GM21360 (cell line): ENCODE results near the gene ABL1.

ENCODE experiments used
- ATAC-seq: cut with Tn5 transposase; IDR thresholded peaks from one replicate; pipeline ENCODE4 v1.9.1; 2021; ENCODE audit warnings: mild to moderate bottlenecking, moderate library complexity; ENCODE audit not compliant: unreplicated experiment

Gene ABL1

DNA sequence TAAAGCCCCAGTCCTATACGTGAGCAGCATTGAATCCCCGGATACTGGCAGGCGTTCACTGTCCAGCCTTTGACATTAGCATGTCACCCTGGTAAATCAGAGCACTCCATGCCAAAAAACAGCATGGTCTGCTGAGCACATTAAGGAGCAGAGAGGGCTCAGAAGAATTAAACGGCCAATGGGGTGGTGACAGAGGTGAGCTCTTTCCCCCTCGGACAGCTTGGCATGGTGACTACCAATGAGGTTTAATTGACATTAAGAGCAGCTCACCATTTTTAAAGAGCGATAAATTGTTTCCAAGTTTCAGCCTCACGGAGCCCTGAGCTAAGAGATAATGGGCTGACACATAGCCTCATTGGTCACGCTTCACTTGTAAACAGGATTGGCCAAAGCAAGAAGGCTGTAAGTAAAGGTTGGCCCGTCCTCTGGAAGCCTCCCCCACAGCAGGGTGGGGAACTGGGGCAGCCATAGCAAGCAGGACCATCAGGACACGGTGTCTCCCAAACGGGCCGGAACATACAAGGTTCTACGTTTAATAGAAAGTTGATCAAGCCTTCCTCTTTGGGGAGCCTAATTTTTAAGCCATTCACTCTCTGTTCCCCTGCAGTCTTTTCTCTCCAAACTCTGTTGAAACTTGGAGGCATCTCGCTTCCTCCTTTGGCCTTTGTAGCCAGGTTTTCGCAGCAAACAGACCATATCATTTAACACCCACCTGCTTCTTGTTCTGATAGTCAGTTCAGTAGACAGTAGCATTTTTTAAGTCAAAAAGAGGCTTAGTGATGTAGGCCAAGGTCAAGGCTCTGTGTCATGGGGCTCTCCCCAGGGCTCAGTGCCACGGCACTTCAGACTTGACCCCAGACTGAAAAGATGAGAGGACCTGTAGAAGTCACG is 35.7 kb downstream of the ABL1 start:
- ATAC-seq: peak; percentile 89

DNA sequence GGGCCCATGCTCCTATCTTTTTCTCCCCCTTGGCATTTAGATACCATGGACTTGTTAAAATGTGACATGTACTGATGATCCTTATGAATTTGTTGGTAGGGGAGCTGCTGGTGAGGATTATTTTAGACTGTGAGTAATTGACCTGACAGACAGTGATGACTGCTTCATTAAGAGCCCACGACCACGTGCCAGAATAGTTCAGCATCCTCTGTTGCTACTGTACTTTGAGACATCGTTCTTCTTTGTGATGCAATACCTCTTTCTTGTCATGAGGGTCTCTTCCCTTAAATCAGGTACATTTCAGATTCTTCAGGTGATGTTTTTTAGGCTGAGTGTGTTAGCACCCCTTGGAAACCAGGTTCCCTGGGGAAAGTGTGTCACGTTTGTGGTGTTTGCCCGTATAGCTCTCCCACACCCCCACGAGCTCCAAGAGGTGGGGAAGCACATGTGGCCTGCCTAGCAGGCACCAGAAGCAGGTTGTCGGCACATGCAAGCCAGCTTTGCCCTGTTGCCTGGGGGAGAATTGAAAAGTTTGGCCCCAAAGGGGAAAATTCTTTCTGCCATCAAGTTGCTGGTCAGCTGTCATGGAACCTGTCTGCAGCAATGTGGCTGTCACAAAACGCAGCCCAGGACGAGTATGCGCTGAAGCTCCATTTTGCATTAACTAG is 36.5 kb downstream of the ABL1 start:
- ATAC-seq: no peak

DNA sequence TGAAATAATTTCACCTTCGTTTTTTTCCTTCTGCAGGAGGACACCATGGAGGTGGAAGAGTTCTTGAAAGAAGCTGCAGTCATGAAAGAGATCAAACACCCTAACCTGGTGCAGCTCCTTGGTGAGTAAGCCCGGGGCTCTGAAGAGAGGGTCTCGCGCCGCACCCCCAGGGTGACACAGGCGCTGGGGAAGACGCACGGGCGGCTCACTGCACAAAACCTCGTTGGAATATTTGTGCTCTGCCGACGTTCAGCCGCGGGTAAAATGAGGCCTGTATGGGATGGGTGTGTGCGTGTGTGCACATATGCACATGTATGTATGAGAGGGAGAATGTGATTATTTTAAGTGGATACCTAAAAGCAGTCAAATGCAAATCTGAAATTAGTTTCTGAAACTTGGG is 37.0 kb downstream of the ABL1 start:
- ATAC-seq: no peak

DNA sequence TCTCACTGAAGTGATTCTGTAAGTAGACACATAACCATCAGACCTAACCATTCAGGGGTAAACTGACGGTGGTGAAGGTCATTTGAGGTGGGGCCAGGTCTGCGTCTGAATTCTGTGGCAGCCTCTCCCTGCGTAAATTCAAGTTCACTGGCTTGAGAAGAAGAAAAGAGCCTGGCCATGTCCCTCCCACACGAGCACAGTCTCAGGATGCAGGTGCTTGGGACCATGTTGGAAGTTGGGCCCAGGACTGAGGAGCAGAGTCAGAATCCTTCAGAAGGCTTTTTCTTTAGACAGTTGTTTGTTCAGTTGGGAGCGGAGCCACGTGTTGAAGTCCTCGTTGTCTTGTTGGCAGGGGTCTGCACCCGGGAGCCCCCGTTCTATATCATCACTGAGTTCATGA is 37.5 kb downstream of the ABL1 start:
- no peak for ATAC-seq

DNA sequence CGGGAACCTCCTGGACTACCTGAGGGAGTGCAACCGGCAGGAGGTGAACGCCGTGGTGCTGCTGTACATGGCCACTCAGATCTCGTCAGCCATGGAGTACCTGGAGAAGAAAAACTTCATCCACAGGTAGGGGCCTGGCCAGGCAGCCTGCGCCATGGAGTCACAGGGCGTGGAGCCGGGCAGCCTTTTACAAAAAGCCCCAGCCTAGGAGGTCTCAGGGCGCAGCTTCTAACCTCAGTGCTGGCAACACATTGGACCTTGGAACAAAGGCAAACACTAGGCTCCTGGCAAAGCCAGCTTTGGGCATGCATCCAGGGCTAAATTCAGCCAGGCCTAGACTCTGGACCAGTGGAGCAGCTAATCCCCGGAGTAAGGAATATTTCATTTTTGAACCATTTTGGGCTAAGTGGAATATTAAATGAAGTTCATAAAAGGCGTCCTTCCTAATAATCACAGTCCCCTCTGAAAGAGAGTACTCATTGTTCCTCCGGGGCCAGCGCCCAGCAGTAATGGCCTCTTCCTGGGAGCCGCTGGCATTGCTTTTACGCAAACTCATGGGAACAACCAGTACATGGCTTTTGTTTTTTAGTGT is 38.0 kb downstream of the ABL1 start:
- no peak for ATAC-seq

DNA sequence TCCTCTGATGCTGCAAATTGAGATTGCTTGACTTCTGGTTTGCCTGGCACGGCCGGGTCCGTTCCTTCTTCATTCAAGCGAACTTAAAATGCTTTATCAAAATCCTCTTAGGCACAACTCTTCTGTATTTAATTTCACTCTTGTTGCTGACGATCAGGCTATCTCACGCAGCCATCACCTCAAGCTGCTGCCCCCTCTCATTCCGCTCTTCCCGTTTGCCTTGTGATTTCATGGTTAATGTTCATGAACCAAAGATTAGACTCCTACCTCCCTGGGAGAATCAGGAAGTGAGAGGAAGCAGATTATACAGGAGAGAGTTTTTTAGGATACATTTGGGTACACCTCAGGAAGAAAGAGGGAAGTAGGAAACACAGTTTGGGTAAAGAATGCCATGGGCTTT is 38.9 kb downstream of the ABL1 start:
- ATAC-seq: no peak

DNA sequence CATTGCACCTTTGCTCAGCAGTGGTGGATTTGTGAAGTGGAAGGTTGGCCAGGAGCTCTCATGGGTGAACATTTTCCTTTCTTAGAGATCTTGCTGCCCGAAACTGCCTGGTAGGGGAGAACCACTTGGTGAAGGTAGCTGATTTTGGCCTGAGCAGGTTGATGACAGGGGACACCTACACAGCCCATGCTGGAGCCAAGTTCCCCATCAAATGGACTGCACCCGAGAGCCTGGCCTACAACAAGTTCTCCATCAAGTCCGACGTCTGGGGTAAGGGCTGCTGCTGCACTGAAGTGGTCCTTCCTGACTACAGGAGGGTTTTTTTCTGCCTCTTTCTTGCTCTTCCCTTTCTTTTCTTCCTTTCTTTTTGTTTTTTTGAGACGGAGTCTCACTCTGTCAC is 39.7 kb downstream of the ABL1 start:
- no peak for ATAC-seq

DNA sequence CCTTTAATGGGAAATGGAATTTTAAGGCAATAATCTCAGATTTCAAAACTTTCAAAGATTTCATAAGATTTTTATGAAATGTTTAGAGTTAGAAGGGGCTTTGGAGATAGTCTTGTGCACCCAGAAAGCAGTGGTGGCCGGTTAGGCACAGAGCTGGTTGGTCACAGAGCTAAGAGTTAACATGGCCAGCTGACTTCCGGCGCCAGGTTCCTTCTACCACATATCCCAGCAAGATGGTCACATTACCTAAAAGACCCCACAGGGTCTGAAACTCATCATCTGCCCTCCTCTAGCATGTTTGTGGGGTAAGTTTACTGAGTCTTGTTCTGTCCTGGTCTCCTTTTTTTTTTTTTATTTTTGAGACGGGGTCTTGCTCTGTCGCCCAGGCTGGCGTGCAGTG is 42.2 kb downstream of the ABL1 start:
- no peak for ATAC-seq

DNA sequence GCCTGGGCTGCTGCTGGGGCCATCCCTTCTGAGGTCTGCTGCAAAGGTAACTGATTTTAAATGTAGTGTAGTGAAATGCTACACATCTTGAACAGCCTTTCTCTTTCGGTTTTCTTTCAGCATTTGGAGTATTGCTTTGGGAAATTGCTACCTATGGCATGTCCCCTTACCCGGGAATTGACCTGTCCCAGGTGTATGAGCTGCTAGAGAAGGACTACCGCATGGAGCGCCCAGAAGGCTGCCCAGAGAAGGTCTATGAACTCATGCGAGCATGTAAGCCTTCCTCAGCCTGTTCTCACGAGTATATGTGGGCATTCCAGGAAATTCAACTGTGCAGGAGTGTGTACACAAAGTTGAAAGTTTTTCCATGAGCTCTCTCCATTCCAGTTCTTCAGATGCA is 43.2 kb downstream of the ABL1 start:
- ATAC-seq: no peak

DNA sequence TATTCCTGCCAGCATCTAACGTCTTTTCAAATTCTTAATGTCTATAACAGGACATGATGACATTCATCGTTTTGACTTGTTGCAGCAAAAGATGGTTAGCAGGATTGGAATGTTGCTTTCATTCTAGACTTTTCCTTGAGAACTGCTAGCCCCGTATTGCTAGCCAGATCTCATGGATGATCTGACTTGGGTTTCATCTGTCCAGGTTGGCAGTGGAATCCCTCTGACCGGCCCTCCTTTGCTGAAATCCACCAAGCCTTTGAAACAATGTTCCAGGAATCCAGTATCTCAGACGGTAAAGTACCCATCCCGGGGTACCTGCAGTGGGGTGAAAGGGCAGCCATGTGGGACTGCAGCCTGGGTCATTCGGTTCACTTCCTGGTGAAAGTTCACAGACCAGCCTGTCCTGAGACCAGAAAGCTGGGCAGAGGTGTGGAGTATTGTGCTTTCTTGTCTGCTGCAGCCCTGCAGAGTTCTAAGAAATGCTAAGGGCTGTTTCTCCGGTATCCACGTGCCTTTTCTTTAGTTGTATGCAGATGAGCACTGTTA is 44.9 kb downstream of the ABL1 start:
- ATAC-seq: no peak

DNA sequence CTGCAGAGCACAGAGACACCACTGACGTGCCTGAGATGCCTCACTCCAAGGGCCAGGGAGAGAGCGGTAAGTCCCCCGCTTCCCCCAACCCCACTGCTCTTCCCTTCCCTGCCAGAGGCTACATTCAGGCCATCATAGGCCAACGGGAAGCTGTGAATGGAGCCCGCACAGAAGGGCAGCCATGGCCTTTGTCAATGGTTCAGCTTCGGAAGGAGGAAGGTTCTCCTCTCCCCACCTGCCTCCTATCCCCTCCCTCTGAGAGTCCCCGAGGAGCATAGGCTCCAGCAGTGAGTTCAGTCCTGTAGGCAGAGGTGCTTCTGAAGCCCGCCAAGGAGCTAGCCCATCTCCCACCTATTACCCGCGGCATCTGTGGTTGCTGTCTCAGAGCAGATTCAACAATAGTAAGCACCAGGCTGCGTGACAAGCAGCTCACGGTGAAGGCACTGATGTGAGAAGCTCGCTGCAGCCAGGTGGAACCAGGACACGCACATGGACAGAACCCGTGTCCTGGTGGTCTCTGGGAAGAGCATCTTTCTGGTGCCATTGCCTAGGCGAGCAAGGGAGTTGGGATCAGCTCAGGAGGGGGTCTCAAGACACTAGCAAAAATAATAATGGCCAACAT is 45.7 kb downstream of the ABL1 start:
- ATAC-seq: no peak

DNA sequence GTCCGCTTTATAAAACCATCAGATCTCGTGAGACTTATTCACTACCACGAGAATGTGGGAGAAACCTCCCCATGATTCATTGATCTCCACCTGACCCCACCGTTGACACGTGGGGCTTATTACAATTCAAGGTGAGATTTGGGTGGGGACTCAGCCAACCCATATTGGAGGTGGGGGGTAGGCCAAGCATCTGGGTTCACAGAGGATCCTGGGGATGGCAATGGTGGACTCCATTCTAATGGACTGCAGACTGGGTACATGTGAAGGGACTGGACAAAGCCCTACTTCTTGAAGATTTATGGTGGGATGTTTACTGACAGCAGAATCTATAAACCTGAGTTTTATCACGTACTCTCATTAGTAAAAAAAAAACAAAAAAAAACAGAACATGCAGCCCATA is 46.5 kb downstream of the ABL1 start:
- no peak for ATAC-seq

DNA sequence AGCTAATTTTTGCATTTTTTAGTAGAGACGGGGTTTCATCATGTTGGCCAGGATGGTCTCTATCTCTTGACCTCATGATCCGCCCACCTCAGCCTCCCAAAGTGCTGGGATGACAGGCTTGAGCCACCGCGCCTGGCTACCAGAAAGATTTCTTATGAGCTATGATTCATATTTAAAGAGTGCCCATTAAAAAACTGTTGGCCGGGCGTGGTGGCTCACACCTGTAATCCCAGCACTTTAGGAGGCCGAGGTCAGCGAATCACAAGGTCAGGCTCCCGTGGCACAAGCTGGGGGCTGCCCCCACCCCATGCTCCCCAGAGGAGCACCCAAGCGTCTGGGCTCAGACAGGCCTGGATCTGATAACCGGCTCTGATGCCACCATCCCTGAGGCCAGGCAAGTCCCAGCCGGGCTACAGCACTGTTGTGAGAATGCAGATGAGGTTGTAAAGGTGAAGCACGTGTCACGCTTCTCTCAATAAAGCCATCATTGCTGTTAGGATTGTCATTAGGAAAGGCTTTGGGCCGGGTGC is 47.7 kb downstream of the ABL1 start:
- ATAC-seq: no peak

DNA sequence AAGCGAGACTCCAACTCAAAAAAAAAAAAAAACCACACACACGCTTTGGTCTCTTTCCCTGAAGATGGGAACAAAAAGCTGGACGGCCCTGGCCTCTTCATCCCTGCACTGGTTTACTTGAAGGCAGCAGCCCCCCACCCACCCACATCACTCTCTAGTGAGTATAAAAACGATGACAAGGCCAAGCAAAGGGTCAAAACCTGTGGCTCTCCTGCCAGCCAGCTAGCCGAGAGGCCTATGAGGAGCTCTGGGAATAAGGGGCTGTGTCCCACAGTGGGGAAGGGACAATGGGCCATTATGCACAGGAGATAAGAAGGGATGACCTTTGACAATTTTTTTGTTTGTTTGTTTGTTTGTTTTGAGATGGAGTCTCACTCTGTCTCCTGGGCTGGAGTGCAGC is 48.4 kb downstream of the ABL1 start:
- no peak for ATAC-seq

DNA sequence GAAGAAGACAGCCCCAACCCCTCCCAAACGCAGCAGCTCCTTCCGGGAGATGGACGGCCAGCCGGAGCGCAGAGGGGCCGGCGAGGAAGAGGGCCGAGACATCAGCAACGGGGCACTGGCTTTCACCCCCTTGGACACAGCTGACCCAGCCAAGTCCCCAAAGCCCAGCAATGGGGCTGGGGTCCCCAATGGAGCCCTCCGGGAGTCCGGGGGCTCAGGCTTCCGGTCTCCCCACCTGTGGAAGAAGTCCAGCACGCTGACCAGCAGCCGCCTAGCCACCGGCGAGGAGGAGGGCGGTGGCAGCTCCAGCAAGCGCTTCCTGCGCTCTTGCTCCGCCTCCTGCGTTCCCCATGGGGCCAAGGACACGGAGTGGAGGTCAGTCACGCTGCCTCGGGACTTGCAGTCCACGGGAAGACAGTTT is 49.1 kb downstream of the ABL1 start:
- ATAC-seq: no peak

DNA sequence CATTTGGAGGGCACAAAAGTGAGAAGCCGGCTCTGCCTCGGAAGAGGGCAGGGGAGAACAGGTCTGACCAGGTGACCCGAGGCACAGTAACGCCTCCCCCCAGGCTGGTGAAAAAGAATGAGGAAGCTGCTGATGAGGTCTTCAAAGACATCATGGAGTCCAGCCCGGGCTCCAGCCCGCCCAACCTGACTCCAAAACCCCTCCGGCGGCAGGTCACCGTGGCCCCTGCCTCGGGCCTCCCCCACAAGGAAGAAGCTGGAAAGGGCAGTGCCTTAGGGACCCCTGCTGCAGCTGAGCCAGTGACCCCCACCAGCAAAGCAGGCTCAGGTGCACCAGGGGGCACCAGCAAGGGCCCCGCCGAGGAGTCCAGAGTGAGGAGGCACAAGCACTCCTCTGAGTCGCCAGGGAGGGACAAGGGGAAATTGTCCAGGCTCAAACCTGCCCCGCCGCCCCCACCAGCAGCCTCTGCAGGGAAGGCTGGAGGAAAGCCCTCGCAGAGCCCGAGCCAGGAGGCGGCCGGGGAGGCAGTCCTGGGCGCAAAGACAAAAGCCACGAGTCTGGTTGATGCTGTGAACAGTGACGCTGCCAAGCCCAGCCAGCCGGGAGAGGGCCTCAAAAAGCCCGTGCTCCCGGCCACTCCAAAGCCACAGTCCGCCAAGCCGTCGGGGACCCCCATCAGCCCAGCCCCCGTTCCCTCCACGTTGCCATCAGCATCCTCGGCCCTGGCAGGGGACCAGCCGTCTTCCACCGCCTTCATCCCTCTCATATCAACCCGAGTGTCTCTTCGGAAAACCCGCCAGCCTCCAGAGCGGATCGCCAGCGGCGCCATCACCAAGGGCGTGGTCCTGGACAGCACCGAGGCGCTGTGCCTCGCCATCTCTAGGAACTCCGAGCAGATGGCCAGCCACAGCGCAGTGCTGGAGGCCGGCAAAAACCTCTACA is 49.8 kb downstream of the ABL1 start:
- ATAC-seq: no peak

DNA sequence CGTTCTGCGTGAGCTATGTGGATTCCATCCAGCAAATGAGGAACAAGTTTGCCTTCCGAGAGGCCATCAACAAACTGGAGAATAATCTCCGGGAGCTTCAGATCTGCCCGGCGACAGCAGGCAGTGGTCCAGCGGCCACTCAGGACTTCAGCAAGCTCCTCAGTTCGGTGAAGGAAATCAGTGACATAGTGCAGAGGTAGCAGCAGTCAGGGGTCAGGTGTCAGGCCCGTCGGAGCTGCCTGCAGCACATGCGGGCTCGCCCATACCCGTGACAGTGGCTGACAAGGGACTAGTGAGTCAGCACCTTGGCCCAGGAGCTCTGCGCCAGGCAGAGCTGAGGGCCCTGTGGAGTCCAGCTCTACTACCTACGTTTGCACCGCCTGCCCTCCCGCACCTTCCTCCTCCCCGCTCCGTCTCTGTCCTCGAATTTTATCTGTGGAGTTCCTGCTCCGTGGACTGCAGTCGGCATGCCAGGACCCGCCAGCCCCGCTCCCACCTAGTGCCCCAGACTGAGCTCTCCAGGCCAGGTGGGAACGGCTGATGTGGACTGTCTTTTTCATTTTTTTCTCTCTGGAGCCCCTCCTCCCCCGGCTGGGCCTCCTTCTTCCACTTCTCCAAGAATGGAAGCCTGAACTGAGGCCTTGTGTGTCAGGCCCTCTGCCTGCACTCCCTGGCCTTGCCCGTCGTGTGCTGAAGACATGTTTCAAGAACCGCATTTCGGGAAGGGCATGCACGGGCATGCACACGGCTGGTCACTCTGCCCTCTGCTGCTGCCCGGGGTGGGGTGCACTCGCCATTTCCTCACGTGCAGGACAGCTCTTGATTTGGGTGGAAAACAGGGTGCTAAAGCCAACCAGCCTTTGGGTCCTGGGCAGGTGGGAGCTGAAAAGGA is 50.7 kb downstream of the ABL1 start:
- no peak for ATAC-seq

DNA sequence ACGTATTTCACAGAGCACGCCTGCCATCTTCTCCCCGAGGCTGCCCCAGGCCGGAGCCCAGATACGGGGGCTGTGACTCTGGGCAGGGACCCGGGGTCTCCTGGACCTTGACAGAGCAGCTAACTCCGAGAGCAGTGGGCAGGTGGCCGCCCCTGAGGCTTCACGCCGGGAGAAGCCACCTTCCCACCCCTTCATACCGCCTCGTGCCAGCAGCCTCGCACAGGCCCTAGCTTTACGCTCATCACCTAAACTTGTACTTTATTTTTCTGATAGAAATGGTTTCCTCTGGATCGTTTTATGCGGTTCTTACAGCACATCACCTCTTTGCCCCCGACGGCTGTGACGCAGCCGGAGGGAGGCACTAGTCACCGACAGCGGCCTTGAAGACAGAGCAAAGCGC is 51.9 kb downstream of the ABL1 start:
- no peak for ATAC-seq
